Lung (tissue), 12 donors: ENCODE results near the gene POLR2F. TPM values are rescaled to one million over a fixed set of nuclear protein-coding genes. Genes with fewer than 3 reads are reported as not detected.
"Not testable (repeated sequence)": the region's sequence is repeated elsewhere in the genome, so short reads cannot be mapped to it uniquely, and the experiment has no call there.

ENCODE experiments used
- ATAC-seq: fragments of 200-7000 bp; cut with Tn5 transposase; one replicate; pipeline ENCODE4 v1.9.1; 2020; ENCODE audit warnings: moderate number of reproducible peaks; ENCODE audit not compliant: insufficient read depth, low FRiP score
- DNase-seq, 3 donors: peaks; one replicate each; pipeline ENCODE4 v3.0.0-alpha.2; 2013 to 2017
- H3K27ac ChIP-seq, 2 donors: one replicate each; pipeline ENCODE4 v1.5.1; 2013; ENCODE audit warnings: mild to moderate bottlenecking in 2 of 2, moderate library complexity in 2 of 2, control low read depth in 1 of 2, inconsistent platforms in 1 of 2, low read depth in 1 of 2, low read length in 1 of 2
- H3K27me3 ChIP-seq, 3 donors: one replicate each; pipeline ENCODE4 v1.5.1; 2013; ENCODE audit warnings: low read length in 2 of 3; ENCODE audit not compliant: control insufficient read depth in 3 of 3, insufficient read depth in 3 of 3
- H3K36me3 ChIP-seq, 4 donors: one replicate each; pipeline ENCODE4 v1.5.1; 2013; ENCODE audit warnings: low read length in 4 of 4, mild to moderate bottlenecking in 1 of 4, moderate library complexity in 1 of 4; ENCODE audit not compliant: control insufficient read depth in 4 of 4, insufficient read depth in 4 of 4
- H3K4me1 ChIP-seq, 5 donors: one replicate each; pipeline ENCODE4 v1.5.1; 2013; ENCODE audit warnings: low read length in 5 of 5, mild to moderate bottlenecking in 2 of 5, moderate library complexity in 1 of 5; ENCODE audit not compliant: control insufficient read depth in 5 of 5, insufficient read depth in 5 of 5
- H3K4me3 ChIP-seq: one replicate; pipeline ENCODE4 v1.5.1; 2013; ENCODE audit warnings: mild to moderate bottlenecking, control low read depth, moderate library complexity
- H3K9ac ChIP-seq, 2 donors: one replicate each; pipeline ENCODE4 v1.5.1; 2013; ENCODE audit warnings: low read length in 2 of 2, control low read depth in 1 of 2; ENCODE audit not compliant: insufficient read depth in 1 of 2
- H3K9me3 ChIP-seq, 4 donors: one replicate each; pipeline ENCODE4 v1.5.1; 2013; ENCODE audit warnings: low read length in 3 of 4, mild to moderate bottlenecking in 1 of 4, moderate library complexity in 1 of 4; ENCODE audit not compliant: control insufficient read depth in 4 of 4, insufficient read depth in 3 of 4
- WGBS, 2 donors: extraction: QIAGEN DNeasy Blood & Tissue Kit; methylation state at CpG; one replicate each; pipeline ENCODE4 v1.1.7; 2013; 5-methylcytosine and 5-hydroxymethylcytosine counted together
- polyA plus RNA-seq, 2 donors: library from polyadenylated mRNA; stranded (reverse); fragments of 200-250 nt; gene quantifications; one replicate each; pipeline ENCODE4 v1.2.1, GENCODE V29; 2013
- total RNA-seq, 2 donors: library from RNA; depleted of rRNA in 1 of 2; stranded (reverse); fragments of >200 nt in 1 of 2; gene quantifications; one replicate each; pipeline ENCODE4 v1.2.1, GENCODE V29; 2014 to 2021
- TF ChIP-seq, protein P1 (sequence below): IDR thresholded peaks from 2 replicates; pipeline ENCODE4 v1.5.1; 2012; ENCODE audit warnings: mild to moderate bottlenecking; ENCODE audit errors: control extremely low read depth, extremely low read depth
- donor health status: control.
- donor health status: control.
- donor health status: Bipolar disorder and iron deficiency.
- donor health status: healthy.
- donor health status: DM: yes; HTN: yes; CAD: no.

The POLR2F gene
- total and polyA plus RNA-seq, 4 donors, result 36.8 to 161 (median 79.6) TPM

DNA sequence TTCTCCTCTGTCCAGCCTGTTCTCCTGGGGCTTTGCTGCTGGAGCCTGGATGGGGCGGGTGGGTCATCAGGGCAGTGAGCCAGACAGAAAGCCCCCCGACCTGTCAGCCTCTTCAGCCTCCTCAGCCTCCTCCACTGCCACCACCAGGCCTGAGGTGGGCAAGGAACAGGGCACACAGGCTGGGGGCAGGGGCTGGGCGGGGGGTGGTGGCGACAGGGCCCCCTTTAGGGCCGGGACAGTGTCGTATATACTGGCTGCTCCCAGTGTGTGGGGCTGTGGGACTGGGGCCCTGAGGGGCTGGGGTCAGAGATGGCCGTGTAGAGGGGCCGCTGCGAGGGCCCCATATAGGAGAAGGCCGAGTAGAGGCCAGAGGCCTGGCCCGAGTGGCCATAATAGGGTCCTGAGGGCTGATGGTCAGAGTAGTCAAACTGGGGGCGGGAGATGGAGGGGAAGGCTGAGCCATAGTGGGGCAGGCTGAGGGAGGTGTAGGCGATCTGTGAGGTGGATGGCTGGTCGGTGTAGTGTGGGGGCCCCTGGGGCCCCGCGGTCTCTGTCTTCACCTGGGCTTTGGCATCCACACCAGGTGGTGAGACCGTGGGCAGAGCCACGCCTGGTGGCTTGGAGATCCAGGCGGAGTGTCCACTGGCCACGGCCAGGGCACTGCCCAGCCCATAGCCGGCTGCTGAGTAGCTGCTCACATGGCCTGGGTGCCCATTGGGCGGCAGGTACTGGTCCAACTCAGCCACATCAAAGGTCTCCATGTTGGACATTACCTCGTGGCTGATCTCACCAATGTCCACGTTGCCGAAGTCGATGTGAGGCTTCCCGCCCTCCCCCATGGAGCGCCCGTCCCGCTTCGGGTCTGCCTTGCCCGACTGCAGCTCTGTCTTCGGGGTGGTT is 20.0 kb downstream of the POLR2F start:
- Histone ChIP-seq H3K27me3 (no peaks in the 10 kb centered on the region), H3K9ac (no peak overlapping the region), H3K27ac (no peak overlapping the region), H3K4me3 (no peak overlapping the region), H3K9me3 (no peaks in the 10 kb centered on the region), H3K36me3 (peaks cover 0 to 17% (median 3%) of the 10 kb centered on the region in 4 donors), H3K4me1 (peaks cover 0 to 5% (median 0%) of the 10 kb centered on the region in 5 donors)
- ATAC-seq, result no peak
- WGBS, 2 donors, result 94 to 96% methylated on average over 33 of the region's 33 CpGs
- TF ChIP-seq, protein P1, sequence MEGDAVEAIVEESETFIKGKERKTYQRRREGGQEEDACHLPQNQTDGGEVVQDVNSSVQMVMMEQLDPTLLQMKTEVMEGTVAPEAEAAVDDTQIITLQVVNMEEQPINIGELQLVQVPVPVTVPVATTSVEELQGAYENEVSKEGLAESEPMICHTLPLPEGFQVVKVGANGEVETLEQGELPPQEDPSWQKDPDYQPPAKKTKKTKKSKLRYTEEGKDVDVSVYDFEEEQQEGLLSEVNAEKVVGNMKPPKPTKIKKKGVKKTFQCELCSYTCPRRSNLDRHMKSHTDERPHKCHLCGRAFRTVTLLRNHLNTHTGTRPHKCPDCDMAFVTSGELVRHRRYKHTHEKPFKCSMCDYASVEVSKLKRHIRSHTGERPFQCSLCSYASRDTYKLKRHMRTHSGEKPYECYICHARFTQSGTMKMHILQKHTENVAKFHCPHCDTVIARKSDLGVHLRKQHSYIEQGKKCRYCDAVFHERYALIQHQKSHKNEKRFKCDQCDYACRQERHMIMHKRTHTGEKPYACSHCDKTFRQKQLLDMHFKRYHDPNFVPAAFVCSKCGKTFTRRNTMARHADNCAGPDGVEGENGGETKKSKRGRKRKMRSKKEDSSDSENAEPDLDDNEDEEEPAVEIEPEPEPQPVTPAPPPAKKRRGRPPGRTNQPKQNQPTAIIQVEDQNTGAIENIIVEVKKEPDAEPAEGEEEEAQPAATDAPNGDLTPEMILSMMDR, result no peak
- DNase-seq, result no peak

DNA sequence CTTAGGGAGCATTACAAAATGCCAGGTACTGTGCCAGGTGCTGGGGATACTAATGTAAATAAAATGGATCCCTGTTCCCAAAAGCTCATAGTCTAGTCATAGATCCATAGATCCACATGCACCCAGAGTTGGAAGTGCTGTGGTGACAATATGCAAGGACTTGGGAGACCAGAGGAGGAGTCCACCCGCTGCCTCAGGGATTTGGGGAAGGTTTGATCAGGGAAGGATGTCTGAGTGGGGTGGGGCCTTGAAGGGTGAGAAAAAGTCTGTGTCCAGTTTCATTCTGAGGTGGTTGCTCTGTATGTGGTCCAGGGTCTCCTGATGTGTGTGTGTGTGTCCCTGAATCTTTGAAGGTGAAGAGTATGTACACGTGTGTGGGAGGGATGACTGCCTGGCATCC is 21.7 kb downstream of the POLR2F start:
- Histone ChIP-seq H3K36me3 (peaks cover 0 to 14% (median 0%) of the 10 kb centered on the region in 4 donors), H3K9me3 (no peaks in the 10 kb centered on the region), H3K27ac (no peak overlapping the region), H3K4me1 (peaks cover 0 to 5% (median 0%) of the 10 kb centered on the region in 5 donors), H3K4me3 (no peak overlapping the region), H3K27me3 (no peaks in the 10 kb centered on the region), H3K9ac (no peak overlapping the region)
- WGBS, 2 donors, result 93 to 94% methylated on average over 2 of the region's 2 CpGs
- DNase-seq, result no peak
- ATAC-seq, result no peak
- TF ChIP-seq, protein P1, result no peak

DNA sequence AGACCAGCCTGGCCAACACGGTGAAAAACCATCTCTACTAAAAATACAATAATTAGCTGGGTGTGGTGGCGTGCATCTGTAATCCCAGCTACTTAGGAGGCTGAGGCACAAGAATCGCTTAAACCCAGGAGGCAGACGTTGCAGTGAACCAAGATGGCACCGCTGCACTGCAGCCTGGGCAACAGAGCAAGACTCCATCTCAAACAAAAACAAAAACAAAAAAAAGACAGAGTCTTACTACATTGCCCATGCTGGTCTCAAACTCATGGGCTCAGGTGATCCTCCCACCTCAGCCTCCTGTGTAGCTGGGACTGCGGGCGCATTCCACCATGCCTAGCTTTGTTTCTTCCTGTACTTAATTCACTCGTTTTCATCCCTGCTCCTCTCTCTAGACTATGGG is 22.5 kb downstream of the POLR2F start:
- H3K9me3 ChIP-seq, H3K27ac ChIP-seq, H3K4me3 ChIP-seq, DNase-seq, H3K27me3 ChIP-seq, H3K4me1 ChIP-seq, ATAC-seq, H3K9ac ChIP-seq: not testable (repeated sequence)
- H3K36me3 ChIP-seq, result peaks cover 0 to 17% (median 0%) of the 10 kb centered on the region in 4 donors
- 95 to 97% methylated on average over 8 of the region's 8 CpGs for WGBS, 2 donors

DNA sequence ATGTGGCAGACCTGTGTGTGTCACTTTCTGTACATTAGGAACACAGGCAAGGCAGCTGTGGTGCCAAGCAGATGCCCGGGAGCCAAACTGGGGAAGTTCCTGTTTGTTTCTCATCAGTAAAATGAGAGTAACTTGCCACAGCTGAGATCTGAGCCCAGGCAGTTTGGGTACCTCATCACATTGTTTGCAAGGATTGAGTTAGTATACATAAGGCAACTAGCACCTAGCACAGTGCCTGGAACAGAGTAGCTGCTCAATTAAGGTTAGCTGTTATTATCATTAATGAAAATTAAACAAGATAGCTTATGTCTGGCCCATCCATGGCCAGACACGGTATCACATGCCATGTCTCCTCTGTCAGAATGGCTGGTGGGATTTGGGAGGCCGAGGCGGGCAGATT is 23.0 kb downstream of the POLR2F start:
- Histone ChIP-seq H3K4me1 (peaks cover 0 to 5% (median 0%) of the 10 kb centered on the region in 5 donors), H3K4me3 (no peak overlapping the region), H3K36me3 (peaks cover 0 to 17% (median 0%) of the 10 kb centered on the region in 4 donors), H3K9ac (no peak overlapping the region), H3K27me3 (no peaks in the 10 kb centered on the region), H3K9me3 (no peaks in the 10 kb centered on the region), H3K27ac (no peak overlapping the region)
- WGBS, 2 donors, result 87 to 92% methylated on average over 4 of the region's 4 CpGs
- no peak for DNase-seq
- ATAC-seq, result no peak
- TF ChIP-seq, protein P1, result no peak
